HCEC 1CT (cell line): ENCODE measurements around the gene RCSD1.
"Not testable (repeated sequence)": the region's sequence is repeated elsewhere in the genome, so short reads cannot be mapped to it uniquely, and the experiment has no call there.

ENCODE experiments used
- DNase-seq: peaks from one replicate; pipeline ENCODE4 v3.0.0-alpha.2; 2017

The RCSD1 gene

GRCh38 chr1:167629681-167630567, at the start of gene RCSD1:
RCSD1 (plus strand) TSS chr1:167630232; CDS start chr1:167630424, 192 bp downstream.
- DNase-seq = no peak

GRCh38 chr1:167582064-167582463, 48.0 kb upstream of the RCSD1 start:
- no peak for DNase-seq

GRCh38 chr1:167582722-167583121, 47.3 kb upstream of the RCSD1 start:
- DNase-seq = no peak

GRCh38 chr1:167584581-167584980, 45.5 kb upstream of the RCSD1 start:
- DNase-seq = no peak

GRCh38 chr1:167587342-167587741, 42.7 kb upstream of the RCSD1 start:
- DNase-seq = no peak

GRCh38 chr1:167587872-167588271, 42.2 kb upstream of the RCSD1 start:
- no peak for DNase-seq

- no peak for DNase-seq
Observed at GRCh38 chr1:167588361-167588760, 41.7 kb upstream of the RCSD1 start.

GRCh38 chr1:167592475-167592874, 37.6 kb upstream of the RCSD1 start:
- no peak for DNase-seq

- DNase-seq = no peak
Observed at GRCh38 chr1:167593860-167594259, 36.2 kb upstream of the RCSD1 start.

- no peak for DNase-seq
Observed at GRCh38 chr1:167594822-167595221, 35.2 kb upstream of the RCSD1 start.

GRCh38 chr1:167599957-167600581, 30.0 kb upstream of the RCSD1 start:
- peak; percentile 35 for DNase-seq

- no peak for DNase-seq
Observed at GRCh38 chr1:167601442-167602383, 28.3 kb upstream of the RCSD1 start.

- no peak for DNase-seq
Observed at GRCh38 chr1:167602840-167603239, 27.2 kb upstream of the RCSD1 start.

- DNase-seq = no peak
Observed at GRCh38 chr1:167605576-167605975, 24.5 kb upstream of the RCSD1 start.

- no peak for DNase-seq
Observed at GRCh38 chr1:167611983-167612382, 18.0 kb upstream of the RCSD1 start.

- DNase-seq = no peak
Observed at GRCh38 chr1:167612587-167613385, 17.2 kb upstream of the RCSD1 start.

GRCh38 chr1:167613984-167614383, 16.0 kb upstream of the RCSD1 start:
- not testable (repeated sequence) for DNase-seq

- DNase-seq = no peak
Observed at GRCh38 chr1:167614851-167615250, 15.2 kb upstream of the RCSD1 start.

GRCh38 chr1:167616521-167616920, 13.5 kb upstream of the RCSD1 start:
- DNase-seq = no peak

- DNase-seq = peak; percentile 13
Observed at GRCh38 chr1:167617153-167618147, 12.6 kb upstream of the RCSD1 start.

GRCh38 chr1:167618366-167618765, 11.7 kb upstream of the RCSD1 start:
- DNase-seq = no peak
